GM19467 (cell line): ENCODE measurements around the gene SMARCC1.

Experiments used
- ATAC-seq: cut with Tn5 transposase; IDR thresholded peaks from one replicate; pipeline ENCODE4 v1.9.1; 2021; ENCODE audit warnings: mild to moderate bottlenecking, moderate library complexity; ENCODE audit not compliant: unreplicated experiment

The SMARCC1 gene

GRCh38 chr3:47705391-47705790 is 76.3 kb downstream of the SMARCC1 start:
- no peak for ATAC-seq

GRCh38 chr3:47704237-47704612 is 77.5 kb downstream of the SMARCC1 start:
- no peak for ATAC-seq

- no peak for ATAC-seq
Observed at GRCh38 chr3:47701388-47701787, 80.3 kb downstream of the SMARCC1 start.

- ATAC-seq: no peak
Observed at GRCh38 chr3:47692158-47692557, 89.5 kb downstream of the SMARCC1 start.

- ATAC-seq: no peak
Observed at GRCh38 chr3:47688488-47688887, 93.2 kb downstream of the SMARCC1 start.

GRCh38 chr3:47685037-47685436 is 96.7 kb downstream of the SMARCC1 start:
- ATAC-seq: no peak

GRCh38 chr3:47681016-47681415 is 100.7 kb downstream of the SMARCC1 start:
- ATAC-seq: no peak

GRCh38 chr3:47678446-47679338 is 103.0 kb downstream of the SMARCC1 start:
- ATAC-seq: no peak

- no peak for ATAC-seq
Observed at GRCh38 chr3:47669026-47669749, 112.5 kb downstream of the SMARCC1 start.

- ATAC-seq: no peak
Observed at GRCh38 chr3:47666118-47666517, 115.6 kb downstream of the SMARCC1 start.

- ATAC-seq: no peak
Observed at GRCh38 chr3:47664519-47664918, 117.2 kb downstream of the SMARCC1 start.

- no peak for ATAC-seq
Observed at GRCh38 chr3:47663630-47664240, 118.0 kb downstream of the SMARCC1 start.

GRCh38 chr3:47661121-47661752 is 120.5 kb downstream of the SMARCC1 start:
- no peak for ATAC-seq

- no peak for ATAC-seq
Observed at GRCh38 chr3:47658444-47658843, 123.2 kb downstream of the SMARCC1 start.

GRCh38 chr3:47652142-47652541 is 129.6 kb downstream of the SMARCC1 start:
- ATAC-seq: no peak

- no peak for ATAC-seq
Observed at GRCh38 chr3:47650294-47650693, 131.4 kb downstream of the SMARCC1 start.

GRCh38 chr3:47647550-47647949 is 134.1 kb downstream of the SMARCC1 start:
- ATAC-seq: no peak

GRCh38 chr3:47646362-47646761 is 135.3 kb downstream of the SMARCC1 start:
- ATAC-seq: no peak

GRCh38 chr3:47645551-47645950 is 136.1 kb downstream of the SMARCC1 start:
- no peak for ATAC-seq

- ATAC-seq: no peak
Observed at GRCh38 chr3:47643092-47643491, 138.6 kb downstream of the SMARCC1 start.

- ATAC-seq: no peak
Observed at GRCh38 chr3:47641739-47642138, 140.0 kb downstream of the SMARCC1 start.
